Heart right ventricle (tissue), 16 donors: ENCODE measurements around the gene OSBPL10. TPM values are rescaled to one million over a fixed set of nuclear protein-coding genes. Genes with fewer than 3 reads are reported as not detected.

Experiments
- ATAC-seq, 8 donors: fragments of 200-7000 bp; cut with Tn5 transposase; one replicate each; pipeline ENCODE4 v1.9.1; 2020; ENCODE audit warnings: mild to moderate bottlenecking in 8 of 8, moderate library complexity in 8 of 8, moderate number of reproducible peaks in 1 of 8
- DNase-seq, 2 donors: peaks; one replicate each; pipeline ENCODE4 v3.0.0-alpha.2; 2020
- H3K27ac ChIP-seq, 10 donors: fragments of 200-600 bp; sonication (generic) in 2 of 10; one replicate each; pipeline versions ENCODE4 v1.5.0 to v1.8.0; 2020 to 2022; ENCODE audit warnings: mild to moderate bottlenecking in 3 of 10
- H3K27me3 ChIP-seq, 7 donors: fragments of 200-600 bp; one replicate each; pipeline ENCODE4 v1.8.0; 2021 to 2022; ENCODE audit warnings: mild to moderate bottlenecking in 2 of 7
- H3K36me3 ChIP-seq, 9 donors: fragments of 200-600 bp; sonication (generic) in 1 of 9; one replicate each; pipeline versions ENCODE4 v1.5.0 to v1.8.0; 2020 to 2022; ENCODE audit warnings: mild to moderate bottlenecking in 2 of 9
- H3K4me1 ChIP-seq, 9 donors: fragments of 200-600 bp; sonication (generic) in 1 of 9; one replicate each; pipeline versions ENCODE4 v1.5.0 to v1.8.0; 2020 to 2022; ENCODE audit warnings: mild to moderate bottlenecking in 4 of 9
- H3K4me3 ChIP-seq, 10 donors: fragments of 200-600 bp; sonication (generic) in 2 of 10; one replicate each; pipeline versions ENCODE4 v1.5.0 to v1.8.0; 2020 to 2022; ENCODE audit warnings: mild to moderate bottlenecking in 7 of 10, moderate library complexity in 2 of 10
- H3K9me3 ChIP-seq, 11 donors: fragments of 200-600 bp in 10 of 11; sonication (generic) in 2 of 11; one replicate each; pipeline versions ENCODE4 v1.5.0 to v1.8.0; 2013 to 2022; ENCODE audit warnings: mild to moderate bottlenecking in 2 of 11, control low read depth in 1 of 11, moderate library complexity in 1 of 11
- WGBS, 2 donors: extraction: QIAGEN DNeasy Blood & Tissue Kit; methylation state at CpG; one replicate each; pipeline ENCODE4 v1.1.7; 2013; ENCODE audit warnings: inconsistent platforms in 1 of 2; 5-methylcytosine and 5-hydroxymethylcytosine counted together
- intact Hi-C, 10 donors: fragments of 100-400 bp; cut with DNase I; formaldehyde crosslinking; loops; one replicate each; pipeline versions ENCODE4 v1.11.1 to v1.14.2; 2022
- polyA plus RNA-seq, 2 donors: library from polyadenylated mRNA; stranded (reverse); fragments of 200-250 nt; gene quantifications; one replicate each; pipeline ENCODE4 v1.2.3, GENCODE V29; 2013
- total RNA-seq, 10 donors: library from RNA; stranded (reverse); fragmentation: NEBNext Ultra II Directional in 3 of 10; extraction: Animal tissue kit (Norgen Biotek cat#: 25700) in 3 of 10; gene quantifications; one replicate each; pipeline versions ENCODE4 v1.2.1 to v1.2.4, GENCODE V29; 2021 to 2023
- TF ChIP-seq, protein P1 (sequence below), 9 donors: fragments of 200-600 bp; sonication (generic) in 2 of 9; IDR thresholded peaks; one replicate each; pipeline versions ENCODE4 v1.5.0 to v1.8.0; 2021 to 2022; ENCODE audit warnings: antibody characterized with exemption in 9 of 9, mild to moderate bottlenecking in 5 of 9, moderate library complexity in 1 of 9
- donor health status: Arrhythmogenic right ventricular cardiomyopathy.
- donor health status: ischemic (EF 13 %, LVEDD 7.1; RV severe dilation, severe dysfunction).
- donor health status: healthy with polysubstance abuse.
- donor health status: DM: no; HTN: yes; CAD: no.
- donor health status: DM: no; HTN: no; CAD: no.
- donor health status: ischemic (EF 25% LVEDD 6.9; RV normal size, moderate dysfunction).
- donor health status: ischemic (EF 25% LVEDD 5.7; RV mildly dilated, moderate dysfunction).
- donor health status: healthy.
- donor health status: DM: yes; HTN: yes; CAD: no.
- donor health status: Ischemic cardiomyopathy.
- donor health status: ischemic (EF 35%, LVEDD 5.7; RV mildly dilated, moderate dysfunction).
- donor health status: nonischemic (EF 11% LVEDD 7.7; RV severe dilation, severe dysfunction).
- donor health status: DM: yes; HTN: yes; CAD: no.
- donor health status: PGD.
- donor health status: ischemic (EF 29% LVEDD 5.4; RV normal size, mild dysfunction).
- donor health status: nonischemic (EF 23%, LVEDD 6.1; RV moderate dilation, normal function).

OSBPL10 gene
- total and polyA plus RNA-seq, 12 donors = 1.2 to 8.5 (median 4.1) TPM

GRCh38 chr3:31934018-31934417, 47.0 kb downstream of the OSBPL10 start:
- no peak for ATAC-seq
- Histone ChIP-seq H3K9me3 (no peaks in the 10 kb centered on the region), H3K4me3 (no peak overlapping the region), H3K36me3 (no peaks in the 10 kb centered on the region), H3K4me1 (peaks cover 0 to 20% (median 0%) of the 10 kb centered on the region in 9 donors), H3K27me3 (no peaks in the 10 kb centered on the region), H3K27ac (no peak overlapping the region)
- intact Hi-C loops = no loop called here
- WGBS, 2 donors = 90 to 92% methylated on average over 1 of the region's 1 CpG
- no peak for DNase-seq
- TF ChIP-seq, protein P1, sequence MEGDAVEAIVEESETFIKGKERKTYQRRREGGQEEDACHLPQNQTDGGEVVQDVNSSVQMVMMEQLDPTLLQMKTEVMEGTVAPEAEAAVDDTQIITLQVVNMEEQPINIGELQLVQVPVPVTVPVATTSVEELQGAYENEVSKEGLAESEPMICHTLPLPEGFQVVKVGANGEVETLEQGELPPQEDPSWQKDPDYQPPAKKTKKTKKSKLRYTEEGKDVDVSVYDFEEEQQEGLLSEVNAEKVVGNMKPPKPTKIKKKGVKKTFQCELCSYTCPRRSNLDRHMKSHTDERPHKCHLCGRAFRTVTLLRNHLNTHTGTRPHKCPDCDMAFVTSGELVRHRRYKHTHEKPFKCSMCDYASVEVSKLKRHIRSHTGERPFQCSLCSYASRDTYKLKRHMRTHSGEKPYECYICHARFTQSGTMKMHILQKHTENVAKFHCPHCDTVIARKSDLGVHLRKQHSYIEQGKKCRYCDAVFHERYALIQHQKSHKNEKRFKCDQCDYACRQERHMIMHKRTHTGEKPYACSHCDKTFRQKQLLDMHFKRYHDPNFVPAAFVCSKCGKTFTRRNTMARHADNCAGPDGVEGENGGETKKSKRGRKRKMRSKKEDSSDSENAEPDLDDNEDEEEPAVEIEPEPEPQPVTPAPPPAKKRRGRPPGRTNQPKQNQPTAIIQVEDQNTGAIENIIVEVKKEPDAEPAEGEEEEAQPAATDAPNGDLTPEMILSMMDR (IDR thresholded peaks at IDR 0.05) = no peak

GRCh38 chr3:31932990-31933389, 48.1 kb downstream of the OSBPL10 start:
- Histone ChIP-seq H3K27me3 (no peaks in the 10 kb centered on the region), H3K27ac (no peak overlapping the region), H3K9me3 (no peaks in the 10 kb centered on the region), H3K4me3 (no peak overlapping the region), H3K36me3 (no peaks in the 10 kb centered on the region), H3K4me1 (peaks cover 0 to 20% (median 0%) of the 10 kb centered on the region in 9 donors)
- DNase-seq (no peak), ATAC-seq (no peak)
- TF ChIP-seq, protein P1 (IDR thresholded peaks at IDR 0.05) = no peak
- 97 to 98% methylated on average over 3 of the region's 3 CpGs for WGBS, 2 donors
- intact Hi-C loops = no loop called here

- 96 to 98% methylated on average over 4 of the region's 4 CpGs for WGBS, 2 donors
- no peak for DNase-seq
- H3K27me3 ChIP-seq = no peaks in the 10 kb centered on the region
- peaks cover 0 to 14% (median 0%) of the 10 kb centered on the region in 9 donors for H3K4me1 ChIP-seq
- H3K27ac ChIP-seq = no peak overlapping the region
- no peaks in the 10 kb centered on the region for H3K36me3 ChIP-seq
- TF ChIP-seq, protein P1 (IDR thresholded peaks at IDR 0.05) = no peak
- H3K4me3 ChIP-seq = no peak overlapping the region
- no peaks in the 10 kb centered on the region for H3K9me3 ChIP-seq
- ATAC-seq = no peak
- intact Hi-C loops = no loop called here
Observed at GRCh38 chr3:31929826-31930502, 51.1 kb downstream of the OSBPL10 start.

DNA sequence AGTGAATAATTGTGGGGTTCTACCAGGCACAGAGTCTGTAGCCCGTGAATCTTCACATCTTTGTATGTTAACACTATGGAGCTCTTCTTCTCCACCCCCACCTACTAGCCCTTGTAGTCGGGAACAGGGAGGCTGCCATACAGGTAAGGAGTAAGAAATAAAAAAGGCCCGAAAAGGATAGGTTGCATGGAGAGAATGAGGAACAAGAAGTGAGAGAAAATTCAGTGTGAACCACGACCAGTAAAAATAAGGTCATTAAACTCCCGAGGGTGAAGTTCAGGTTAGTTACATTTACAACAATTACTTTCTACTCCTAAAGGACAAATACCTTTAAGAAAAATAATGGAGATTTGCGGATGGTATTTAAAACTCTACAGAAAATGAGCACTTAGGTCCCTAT, 53.3 kb downstream of the OSBPL10 start:
- 90 to 93% methylated on average over 6 of the region's 6 CpGs for WGBS, 2 donors
- TF ChIP-seq, protein P1 (IDR thresholded peaks at IDR 0.05) = no peak
- no peak for DNase-seq

More for the DNA sequence above, 53.3 kb downstream of the OSBPL10 start:
- intact Hi-C loops = no loop called here
- no peaks in the 10 kb centered on the region for H3K4me1 ChIP-seq
- no peak overlapping the region for H3K27ac ChIP-seq
- no peaks in the 10 kb centered on the region for H3K36me3 ChIP-seq
- no peaks in the 10 kb centered on the region for H3K27me3 ChIP-seq
- no peak overlapping the region for H3K4me3 ChIP-seq
- no peaks in the 10 kb centered on the region for H3K9me3 ChIP-seq
- no peak for ATAC-seq
